NB4 (cell line): Measurements from ENCODE around the gene PLEKHA6.
A peak's percentile ranks its signal among the peaks of the same experiment; 100 is the strongest.

ENCODE experiments used
- DNase-seq: peaks from one replicate; pipeline ENCODE4 v3.0.0; 2010; ENCODE audit warnings: low read depth
- H3K4me3 ChIP-seq: one replicate; pipeline ENCODE4 v1.5.1; 2011; ENCODE audit warnings: mild to moderate bottlenecking, low read depth, low read length, moderate library complexity
- CTCF ChIP-seq: IDR thresholded peaks from one replicate; pipeline ENCODE4 v1.5.1; 2012; ENCODE audit warnings: low read depth, low read length
- MAX ChIP-seq: IDR thresholded peaks from 2 replicates; pipeline ENCODE4 v1.6.1; 2011; ENCODE audit warnings: low read depth, low read length
- MYC ChIP-seq: IDR thresholded peaks from 2 replicates; pipeline ENCODE4 v1.6.1; 2011; ENCODE audit warnings: low read depth, low read length
- POLR2A ChIP-seq: IDR thresholded peaks from 2 replicates; pipeline ENCODE4 v1.6.1; 2011; ENCODE audit warnings: mild to moderate bottlenecking; ENCODE audit not compliant: insufficient read length; ENCODE audit errors: extremely low read depth

The PLEKHA6 gene

GRCh38 chr1:204319462-204319861 lies 40.3 kb downstream of the PLEKHA6 start:
- TF ChIP-seq POLR2A (no peak), MAX (no peak), MYC (no peak), CTCF (no peak)
- no peak overlapping the region for H3K4me3 ChIP-seq
- no peak for DNase-seq

GRCh38 chr1:204319027-204319426 lies 40.7 kb downstream of the PLEKHA6 start:
- DNase-seq: no peak
- TF ChIP-seq POLR2A (no peak), MYC (no peak)
- no peak overlapping the region for H3K4me3 ChIP-seq

- no peak for DNase-seq
- H3K4me3 ChIP-seq: no peak overlapping the region
- TF ChIP-seq CTCF (no peak), MYC (no peak), POLR2A (no peak), MAX (no peak)
Measured at GRCh38 chr1:204318324-204318723, 41.4 kb downstream of the PLEKHA6 start.

GRCh38 chr1:204317170-204317569 lies 42.6 kb downstream of the PLEKHA6 start:
- DNase-seq: no peak
- TF ChIP-seq CTCF: no peak
- no peak for TF ChIP-seq MYC
- no peak for TF ChIP-seq MAX
- no peak for TF ChIP-seq POLR2A
- H3K4me3 ChIP-seq: no peak overlapping the region

- H3K4me3 ChIP-seq: no peak overlapping the region
- TF ChIP-seq MAX (no peak), MYC (no peak), POLR2A (no peak)
- peak; percentile 12 for DNase-seq
Measured at GRCh38 chr1:204316164-204316563, 43.6 kb downstream of the PLEKHA6 start.

GRCh38 chr1:204314893-204315658 lies 44.7 kb downstream of the PLEKHA6 start:
- DNase-seq: no peak
- TF ChIP-seq CTCF (no peak), MAX (no peak), MYC (no peak), POLR2A (no peak)
- H3K4me3 ChIP-seq: no peak overlapping the region
